H1 (cell line): Measurements from ENCODE around the gene VSIG10L2. TPM values are rescaled to one million over a fixed set of nuclear protein-coding genes. Genes with fewer than 3 reads are reported as not detected.

ENCODE experiments used
- CTCF ChIA-PET: fragments of 300-600 bp; sonication (Branson Sonifier 250); formaldehyde crosslinking; loops from one replicate; lab custom pipeline; 2021; ENCODE audit not compliant: partially characterized antibody; lab: Charles Lee
- POLR2A ChIA-PET: fragments of 300-600 bp; sonication (Branson Sonifier 250); formaldehyde crosslinking; loops from one replicate; lab custom pipeline; 2021; ENCODE audit warnings: inconsistent platforms; ENCODE audit not compliant: partially characterized antibody; lab: Charles Lee
- DNase-seq, 2 experiments: peaks; one replicate each; pipeline versions ENCODE4 v3.0.0 to v3.0.0-alpha.2; 2010 to 2022; ENCODE audit warnings: low spot score in 2 of 2, low read depth in 1 of 2, mixed read lengths in 1 of 2
- FAIRE-seq: peaks from 2 replicates; lab custom pipeline; 2011; peaks lifted over from hg19 to GRCh38; lab: Jason Lieb, UNC
- H2AFZ ChIP-seq: 2 replicates; pipeline ENCODE4 v1.8.1; 2012; ENCODE audit warnings: low read length, inconsistent platforms
- H2AK5ac ChIP-seq: 2 replicates; pipeline ENCODE4 v1.6.1; 2013; ENCODE audit warnings: low read depth, low read length
- H2BK120ac ChIP-seq: replicated peaks from 2 replicates; pipeline ENCODE3; 2013; ENCODE audit warnings: low read depth, low read length, inconsistent platforms
- H2BK12ac ChIP-seq: 2 replicates; pipeline ENCODE4 v1.6.1; 2013; ENCODE audit warnings: low read depth, low read length
- H2BK15ac ChIP-seq: 2 replicates; pipeline ENCODE4 v1.6.1; 2013; ENCODE audit warnings: low read length
- H2BK20ac ChIP-seq: 2 replicates; pipeline ENCODE4 v1.6.1; 2013; ENCODE audit warnings: low read length
- H2BK5ac ChIP-seq: 2 replicates; pipeline ENCODE4 v1.6.1; 2013; ENCODE audit warnings: low read depth, low read length
- H3K14ac ChIP-seq: 2 replicates; pipeline ENCODE4 v1.6.1; 2013; ENCODE audit warnings: inconsistent platforms; ENCODE audit not compliant: insufficient read length
- H3K18ac ChIP-seq: 2 replicates; pipeline ENCODE4 v1.6.1; 2013; ENCODE audit warnings: low read length; ENCODE audit errors: extremely low read depth
- H3K23ac ChIP-seq: 2 replicates; pipeline ENCODE4 v1.6.1; 2013; ENCODE audit warnings: inconsistent platforms; ENCODE audit not compliant: insufficient read length
- H3K23me2 ChIP-seq: 2 replicates; pipeline ENCODE4 v1.6.1; 2013; ENCODE audit warnings: low read depth, low read length
- H3K27ac ChIP-seq: 2 replicates; pipeline ENCODE4 v1.6.1; 2011; ENCODE audit warnings: low read depth, low read length, inconsistent platforms
- H3K27me3 ChIP-seq, 4 experiments: replicated peaks in 1 of 4; 1 replicate in 1 of 4; 2 replicates in 3 of 4; pipeline versions ENCODE4 v1.6.1 to v1.8.1; 2011 to 2013; ENCODE audit warnings: low read length in 3 of 4, mild to moderate bottlenecking in 3 of 4, inconsistent platforms in 2 of 4, mixed read lengths in 2 of 4, moderate library complexity in 1 of 4; ENCODE audit not compliant: control insufficient read depth in 3 of 4, insufficient read depth in 3 of 4; ENCODE audit errors: extremely low read depth in 1 of 4
- H3K36me3 ChIP-seq, 4 experiments: 2 replicates each; pipeline versions ENCODE4 v1.6.1 to v1.8.1; 2011 to 2013; ENCODE audit warnings: mild to moderate bottlenecking in 4 of 4, low read length in 3 of 4, moderate library complexity in 2 of 4, control low read depth in 1 of 4, inconsistent platforms in 1 of 4; ENCODE audit not compliant: insufficient read depth in 4 of 4, control insufficient read depth in 2 of 4
- H3K4ac ChIP-seq: replicated peaks from 2 replicates; pipeline ENCODE3; 2013; ENCODE audit warnings: low read length, low read depth, mixed read lengths, inconsistent platforms; ENCODE audit not compliant: insufficient read length
- H3K4me1 ChIP-seq, 4 experiments: replicated peaks in 1 of 4; 1 replicate in 1 of 4; 2 replicates in 3 of 4; pipeline versions ENCODE4 v1.6.1 to v1.8.1; 2011 to 2013; ENCODE audit warnings: low read length in 3 of 4, inconsistent platforms in 2 of 4, mixed read lengths in 1 of 4; ENCODE audit not compliant: insufficient read depth in 4 of 4, control insufficient read depth in 3 of 4
- H3K4me2 ChIP-seq, 2 experiments: 2 replicates each; pipeline versions ENCODE4 v1.6.1 to v1.8.1; 2011 to 2013; ENCODE audit warnings: low read depth in 2 of 2, low read length in 2 of 2, control low read depth in 1 of 2, inconsistent platforms in 1 of 2, mild to moderate bottlenecking in 1 of 2; ENCODE audit not compliant: insufficient read depth in 1 of 2
- H3K4me3 ChIP-seq, 4 experiments: fragments of 200-600, 300-600 bp in 1 of 4; sonication (generic), shearing (Covaris generic), sonication (Bioruptor Twin) in 1 of 4; 2 replicates each; pipeline versions ENCODE4 v1.5.1 to v1.8.1; 2011 to 2016; ENCODE audit warnings: low read length in 4 of 4, low read depth in 3 of 4, control low read depth in 2 of 4, inconsistent platforms in 2 of 4, mild to moderate bottlenecking in 2 of 4, mixed read lengths in 1 of 4, moderate library complexity in 1 of 4; ENCODE audit not compliant: insufficient read depth in 2 of 4; ENCODE audit errors: extremely low read depth in 1 of 4
- H3K56ac ChIP-seq: replicated peaks from 2 replicates; pipeline ENCODE3; 2013; ENCODE audit warnings: low read depth, mild to moderate bottlenecking, mixed read lengths, low read length, inconsistent platforms; ENCODE audit not compliant: insufficient read length
- H3K79me1 ChIP-seq: 2 replicates; pipeline ENCODE4 v1.6.1; 2013; ENCODE audit warnings: low read depth, low read length, control low read depth
- H3K79me2 ChIP-seq, 2 experiments: 2 replicates each; pipeline versions ENCODE4 v1.6.1 to v1.8.1; 2012 to 2013; ENCODE audit warnings: low read length in 2 of 2, mild to moderate bottlenecking in 2 of 2, inconsistent platforms in 1 of 2; ENCODE audit not compliant: insufficient read depth in 2 of 2, control insufficient read depth in 1 of 2
- H3K9ac ChIP-seq, 4 experiments: replicated peaks in 1 of 4; 1 replicate in 1 of 4; 2 replicates in 3 of 4; pipeline versions ENCODE4 v1.6.1 to v1.8.1; 2011 to 2013; ENCODE audit warnings: low read depth in 3 of 4, low read length in 3 of 4, control low read depth in 2 of 4, mild to moderate bottlenecking in 2 of 4, moderate library complexity in 2 of 4, inconsistent platforms in 1 of 4; ENCODE audit errors: extremely low read depth in 1 of 4
- H3K9me3 ChIP-seq, 2 experiments: 2 replicates each; pipeline versions ENCODE4 v1.6.1 to v1.8.1; 2012 to 2013; ENCODE audit warnings: mild to moderate bottlenecking in 2 of 2, moderate library complexity in 2 of 2, control low read depth in 1 of 2, inconsistent platforms in 1 of 2, low read depth in 1 of 2, low read length in 1 of 2, mixed read lengths in 1 of 2; ENCODE audit not compliant: insufficient read depth in 2 of 2
- H4K20me1 ChIP-seq, 2 experiments: replicated peaks in 1 of 2; 2 replicates each; pipeline versions ENCODE3 to v1.8.1; 2011 to 2013; ENCODE audit warnings: inconsistent platforms in 2 of 2, low read length in 2 of 2, mild to moderate bottlenecking in 1 of 2; ENCODE audit not compliant: insufficient read depth in 2 of 2, control insufficient read depth in 1 of 2
- H4K5ac ChIP-seq: 2 replicates; pipeline ENCODE4 v1.6.1; 2013; ENCODE audit warnings: low read length, low read depth, mixed read lengths, inconsistent platforms; ENCODE audit not compliant: insufficient read length
- H4K8ac ChIP-seq: 2 replicates; pipeline ENCODE4 v1.8.0; 2013; ENCODE audit warnings: mild to moderate bottlenecking, moderate library complexity, low read length, inconsistent platforms; ENCODE audit not compliant: insufficient read depth; ENCODE audit errors: extremely low read depth
- H4K91ac ChIP-seq: replicated peaks from 2 replicates; pipeline ENCODE3; 2013; ENCODE audit warnings: low read length, mixed read lengths, inconsistent platforms; ENCODE audit not compliant: insufficient read length
- BACH1 ChIP-seq: IDR thresholded peaks from 2 replicates; pipeline ENCODE4 v1.6.1; 2012; ENCODE audit warnings: low read length, improper control_type of control experiment
- BCL11A ChIP-seq, 2 experiments: IDR thresholded peaks; one replicate each; pipeline ENCODE4 v1.6.1; 2011; ENCODE audit warnings: low read depth in 2 of 2, low read length in 2 of 2, mild to moderate bottlenecking in 2 of 2
- CEBPB ChIP-seq: IDR thresholded peaks from 2 replicates; pipeline ENCODE4 v1.6.1; 2012; ENCODE audit warnings: low read depth, low read length
- CHD2 ChIP-seq: IDR thresholded peaks from 2 replicates; pipeline ENCODE4 v1.6.1; 2012; ENCODE audit warnings: low read length, improper control_type of control experiment
- CTCF ChIP-seq, 3 experiments: IDR thresholded peaks; 1 replicate in 2 of 3; 2 replicates in 1 of 3; pipeline versions ENCODE4 v1.5.1 to v1.6.1; 2011; ENCODE audit warnings: low read length in 3 of 3, mild to moderate bottlenecking in 3 of 3, inconsistent platforms in 2 of 3, low read depth in 1 of 3, moderate library complexity in 1 of 3; ENCODE audit not compliant: insufficient read depth in 1 of 3; ENCODE audit errors: control extremely low read depth in 1 of 3
- EP300 ChIP-seq, 2 experiments: IDR thresholded peaks; 1 replicate in 1 of 2; 2 replicates in 1 of 2; pipeline ENCODE4 v1.6.1; 2011 to 2012; ENCODE audit warnings: low read depth in 2 of 2, low read length in 2 of 2, mild to moderate bottlenecking in 2 of 2, borderline replicate concordance in 1 of 2, inconsistent platforms in 1 of 2, moderate library complexity in 1 of 2
- EZH2 ChIP-seq: fragments of 200-600 bp; sonication (generic); IDR thresholded peaks from 2 replicates; pipeline ENCODE4 v1.7.1; 2012; ENCODE audit warnings: low read depth, mild to moderate bottlenecking, moderate library complexity, low read length, inconsistent platforms; ENCODE audit not compliant: severe bottlenecking
- GABPA ChIP-seq: IDR thresholded peaks from 2 replicates; pipeline ENCODE4 v1.6.1; 2011; ENCODE audit warnings: mild to moderate bottlenecking, low read length, moderate library complexity, borderline replicate concordance; ENCODE audit not compliant: insufficient read depth
- NANOG ChIP-seq: IDR thresholded peaks from 2 replicates; pipeline ENCODE4 v1.6.1; 2011; ENCODE audit warnings: low read length, low read depth, mild to moderate bottlenecking, inconsistent platforms; ENCODE audit not compliant: insufficient read depth, poor library complexity, severe bottlenecking
- SIRT6 ChIP-seq: IDR thresholded peaks from one replicate; pipeline ENCODE4 v1.7.1; 2012; ENCODE audit warnings: low read length, inconsistent platforms
- TBP ChIP-seq: IDR thresholded peaks from 2 replicates; pipeline ENCODE4 v1.6.1; 2011; ENCODE audit warnings: low read depth, low read length, improper control_type of control experiment
- TEAD4 ChIP-seq: IDR thresholded peaks from 2 replicates; pipeline ENCODE4 v1.6.1; 2012; ENCODE audit warnings: low read depth, low read length, inconsistent platforms, mixed read lengths
- WGBS, 2 experiments: shearing (Covaris generic) in 1 of 2; methylation state at CpG; one replicate each; pipeline versions ENCODE4 v1.1.6 to v1.1.7; 2013 to 2015; ENCODE audit warnings: low lambda C conversion rate in 2 of 2, mixed read lengths in 2 of 2, inconsistent platforms in 1 of 2, low coverage in 1 of 2, missing lambda C conversion rate in 1 of 2; ENCODE audit not compliant: insufficient replicate concordance in 2 of 2, insufficient coverage in 1 of 2, insufficient read length in 1 of 2; ENCODE audit errors: extremely low coverage in 1 of 2, missing lambda C conversion rate in 1 of 2; 5-methylcytosine and 5-hydroxymethylcytosine counted together
- polyA plus RNA-seq, 7 experiments: library from polyadenylated mRNA; depleted of rRNA in 3 of 7; stranded (reverse) in 5 of 7; unstranded in 2 of 7; fragments of >200 nt in 5 of 7; fragments of 200-250 nt in 2 of 7; gene quantifications; 1 replicate in 5 of 7; 2 replicates in 1 of 7; 4 replicates in 1 of 7; pipeline versions ENCODE4 v1.2.1 to v1.2.3, GENCODE V29; 2011 to 2013; ENCODE audit warnings: missing spikeins in 2 of 7, mixed read lengths in 2 of 7
- total RNA-seq: library from RNA; stranded (reverse); fragmentation: NEBNext Ultra II Directional; extraction: Animal tissue kit (Norgen Biotek cat#: 25700); gene quantifications from 2 replicates; pipeline ENCODE4 v1.2.1, GENCODE V29; 2021

Gene VSIG10L2
- total and polyA plus RNA-seq, 2 of the 8 experiments (the other 6 are each of a cell fraction or from before 2014, with no cell fraction given) = not detected

GRCh38 chr11:125951731-125952130, 5.9 kb downstream of the VSIG10L2 start:
- Histone ChIP-seq H3K4ac (no peak overlapping the region), H3K36me3 (no peaks in the 10 kb centered on the region; a peak in 1 of 8 replicates), H3K14ac (no peak overlapping the region), H3K4me1 (peaks cover 0 to 2% (median 0%) of the 10 kb centered on the region in 4 experiments; a peak in 3 of 7 replicates), H3K79me2 (no peaks in the 10 kb centered on the region), H3K4me2 (no peak overlapping the region), H3K23ac (no peak overlapping the region), H2AFZ (no peak overlapping the region), H4K20me1 (no peaks in the 10 kb centered on the region), H2BK120ac (no peak overlapping the region), H2BK5ac (no peak overlapping the region), H2BK15ac (no peak overlapping the region), H3K27ac (no peak overlapping the region), H3K56ac (no peak overlapping the region), H4K5ac (no peak overlapping the region), H3K4me3 (no peak overlapping the region), H4K8ac (peak overlapping the region; percentile 7; the same call in 1 of the 2 replicates), H2BK12ac (no peak overlapping the region), H3K79me1 (no peaks in the 10 kb centered on the region), H3K9ac (no peak overlapping the region), H2BK20ac (no peak overlapping the region), H3K27me3 (no peaks in the 10 kb centered on the region), H3K9me3 (no peaks in the 10 kb centered on the region), H3K23me2 (no peaks in the 10 kb centered on the region), H3K18ac (no peak overlapping the region), H2AK5ac (no peak overlapping the region), H4K91ac (no peak overlapping the region)
- 80% methylated on average over 10 of the region's 11 CpGs; no CpG with 5 or more reads in 1 of the 2 experiments for WGBS, 2 experiments
- DNase-seq (no peak), FAIRE-seq (no peak)
- CTCF ChIA-PET = interaction anchor here (3.8 kb wide), 1 partner anchor 8 kb away, joined by 31 read pairs; no protein-coding TSS in a partner anchor
- POLR2A ChIA-PET = interaction anchor here (1.5 kb wide), 1 partner anchor 9 kb away, joined by 4 read pairs; no protein-coding TSS in a partner anchor
- TF ChIP-seq NANOG (no peak), EZH2 (no peak), SIRT6 (no peak), CTCF (IDR thresholded peaks at IDR 0.05; ENCODE audit: control extremely low read depth in 1 of 3, insufficient read depth in 1 of 3, low read depth in 1 of 3, low read length in 3 of 3) (no peak), GABPA (no peak), CEBPB (no peak), CHD2 (no peak), TBP (no peak), TEAD4 (no peak), EP300 (IDR thresholded peaks at IDR 0.05; ENCODE audit: borderline replicate concordance in 1 of 2, low read depth in 2 of 2, low read length in 2 of 2) (no peak), BCL11A (IDR thresholded peaks at IDR 0.05; ENCODE audit: low read depth in 2 of 2, low read length in 2 of 2) (no peak), BACH1 (no peak)
